GM23338 (cell line): ENCODE data around the gene SEL1L3. TPM values are rescaled to one million over a fixed set of nuclear protein-coding genes. Genes with fewer than 3 reads are reported as not detected.

ENCODE experiments used
- ATAC-seq: fragments of 200-7000 bp; cut with Tn5 transposase; 3 replicates; pipeline ENCODE4 v1.9.1; 2020
- DNase-seq: peaks from one replicate; pipeline ENCODE4 v3.0.0-alpha.2; 2015; ENCODE audit warnings: low spot score
- H2AFZ ChIP-seq: fragments of 200-600 bp; sonication (generic); 2 replicates; pipeline ENCODE4 v1.8.0; 2016; ENCODE audit warnings: antibody characterized with exemption, mild to moderate bottlenecking, moderate library complexity
- H3F3A ChIP-seq: fragments of 200-600 bp; sonication (generic); replicated peaks from 2 replicates; pipeline ENCODE4 v1.8.0; 2017; ENCODE audit warnings: antibody characterized with exemption, mixed run types, low read depth
- H3K27ac ChIP-seq: fragments of 200-600 bp; sonication (generic); 2 replicates; pipeline ENCODE4 v1.6.1; 2016; ENCODE audit warnings: low read depth
- H3K27me3 ChIP-seq: fragments of 200-600 bp; sonication (generic); 2 replicates; pipeline ENCODE4 v1.8.0; 2016; ENCODE audit warnings: mild to moderate bottlenecking, mixed run types, moderate library complexity; ENCODE audit not compliant: insufficient read depth
- H3K36me3 ChIP-seq: fragments of 200-600 bp; sonication (generic); 2 replicates; pipeline ENCODE4 v1.8.0; 2016; ENCODE audit warnings: mild to moderate bottlenecking; ENCODE audit not compliant: insufficient read depth
- H3K4me1 ChIP-seq: fragments of 200-600 bp; sonication (generic); 2 replicates; pipeline ENCODE4 v1.8.0; 2016; ENCODE audit warnings: mild to moderate bottlenecking, moderate library complexity; ENCODE audit not compliant: insufficient read depth
- H3K4me2 ChIP-seq: fragments of 200-600 bp; sonication (generic); 2 replicates; pipeline ENCODE4 v1.7.1; 2017; ENCODE audit warnings: mixed run types
- H3K4me3 ChIP-seq: fragments of 200-600 bp; sonication (generic); 2 replicates; pipeline ENCODE4 v1.6.1; 2016; ENCODE audit warnings: mixed run types
- H3K79me2 ChIP-seq: fragments of 200-600 bp; sonication (generic); replicated peaks from 2 replicates; pipeline ENCODE4 v1.8.0; 2017; ENCODE audit warnings: mild to moderate bottlenecking; ENCODE audit not compliant: insufficient read depth
- H3K9me2 ChIP-seq: fragments of 200-600 bp; sonication (generic); 2 replicates; pipeline ENCODE4 v1.8.0; 2017; ENCODE audit not compliant: insufficient read depth
- H4K20me1 ChIP-seq: fragments of 200-600 bp; sonication (generic); replicated peaks from 2 replicates; pipeline ENCODE4 v1.8.0; 2017; ENCODE audit warnings: mild to moderate bottlenecking; ENCODE audit not compliant: insufficient read depth
- H3K27ac Mint-ChIP-seq: 2 replicates; pipeline ENCODE4 v1.8.0; 2020; ENCODE audit warnings: inconsistent platforms, mild to moderate bottlenecking, moderate library complexity, mixed read lengths
- H3K27me3 Mint-ChIP-seq: 3 replicates; pipeline ENCODE4 v1.8.0; 2022; ENCODE audit warnings: low read depth, mild to moderate bottlenecking, moderate library complexity, mixed read lengths, inconsistent platforms; ENCODE audit not compliant: insufficient read depth, poor library complexity
- H3K36me3 Mint-ChIP-seq: 3 replicates; pipeline ENCODE4 v1.8.0; 2021; ENCODE audit warnings: low read depth, mild to moderate bottlenecking, inconsistent platforms, moderate library complexity, mixed read lengths
- H3K4me1 Mint-ChIP-seq: 3 replicates; pipeline ENCODE4 v1.8.0; 2020; ENCODE audit warnings: mild to moderate bottlenecking, inconsistent platforms, mixed read lengths
- H3K4me3 Mint-ChIP-seq: 3 replicates; pipeline ENCODE4 v1.8.0; 2021; ENCODE audit warnings: moderate library complexity, mild to moderate bottlenecking, inconsistent platforms, mixed read lengths
- H3K9me3 Mint-ChIP-seq: 3 replicates; pipeline ENCODE4 v1.8.0; 2020; ENCODE audit warnings: moderate library complexity, mild to moderate bottlenecking, inconsistent platforms, mixed read lengths
- CREB1 ChIP-seq: fragments of 250-450 bp; sonication (Bioruptor Pico); IDR thresholded peaks from 2 replicates; pipeline ENCODE4 v1.5.0; 2020; ENCODE audit warnings: low read depth, mild to moderate bottlenecking, moderate library complexity
- ETS1 ChIP-seq: IDR thresholded peaks from 2 replicates; pipeline ENCODE4 v1.6.1; 2016; ENCODE audit warnings: antibody characterized with exemption
- EZH2 ChIP-seq: fragments of 200-600 bp; sonication (generic); IDR thresholded peaks from one replicate; pipeline ENCODE4 v1.8.0; 2017; ENCODE audit warnings: antibody characterized with exemption, mild to moderate bottlenecking, low read depth; ENCODE audit not compliant: unreplicated experiment
- EZH2phosphoT487 ChIP-seq: fragments of 200-600 bp; sonication (generic); IDR thresholded peaks from one replicate; pipeline ENCODE4 v1.8.1; 2018; ENCODE audit warnings: antibody characterized with exemption; ENCODE audit not compliant: unreplicated experiment
- JUNB ChIP-seq: IDR thresholded peaks from one replicate; pipeline ENCODE4 v1.6.1; 2016; ENCODE audit warnings: antibody characterized with exemption; ENCODE audit not compliant: unreplicated experiment
- NANOG ChIP-seq: IDR thresholded peaks from 2 replicates; pipeline ENCODE4 v1.6.1; 2016; ENCODE audit warnings: antibody characterized with exemption, borderline replicate concordance
- REST ChIP-seq: IDR thresholded peaks from one replicate; pipeline ENCODE4 v1.6.1; 2018; ENCODE audit warnings: antibody characterized with exemption; ENCODE audit not compliant: unreplicated experiment
- STAT1 ChIP-seq: IDR thresholded peaks from one replicate; pipeline ENCODE4 v1.6.1; 2016; ENCODE audit warnings: antibody characterized with exemption; ENCODE audit not compliant: unreplicated experiment
- polyA plus RNA-seq: library from polyadenylated mRNA; unstranded; fragments of >200 nt; fragmentation: Nextera tagmentation; extraction: Ambion mirVana; gene quantifications from 2 replicates; pipeline ENCODE4 v1.2.1, GENCODE V29; 2016
- total RNA-seq: library from RNA; depleted of rRNA; stranded (reverse); fragments of >200 nt; shearing (Covaris generic); gene quantifications from 2 replicates; pipeline ENCODE4 v1.2.3, GENCODE V29; 2014
- TF ChIP-seq, protein P1 (sequence below): fragments of 250-450 bp; sonication (Bioruptor Pico); IDR thresholded peaks from 2 replicates; pipeline ENCODE4 v1.5.0; 2020; ENCODE audit warnings: mild to moderate bottlenecking, moderate library complexity

The SEL1L3 gene
- total and polyA plus RNA-seq, 2 experiments from 2014 or later: 17.1 to 61.7 TPM

- peaks cover 27% of the 10 kb centered on the region for H3K4me1 ChIP-seq
- Mint-ChIP-seq H3K36me3 (peaks cover 8% of the 10 kb centered on the region), H3K9me3 (no peaks in the 10 kb centered on the region), H3K27me3 (no peaks in the 10 kb centered on the region), H3K27ac (no peak overlapping the region), H3K4me1 (peaks cover 21% of the 10 kb centered on the region), H3K4me3 (no peak overlapping the region)
- H3K27ac ChIP-seq: no peak overlapping the region
- H3K79me2 ChIP-seq: peaks cover 63% of the 10 kb centered on the region
- ATAC-seq (no peak), DNase-seq (no peak)
- H3K27me3 ChIP-seq: no peaks in the 10 kb centered on the region
- no peak overlapping the region for H3K4me2 ChIP-seq
- TF ChIP-seq EZH2phosphoT487 (no peak), REST (no peak), ETS1 (no peak), CREB1 (no peak), STAT1 (no peak), JUNB (no peak)
- H3K36me3 ChIP-seq: no peaks in the 10 kb centered on the region
- no peak overlapping the region for H2AFZ ChIP-seq
- no peak overlapping the region for H3K4me3 ChIP-seq
- H4K20me1 ChIP-seq: peaks cover 5% of the 10 kb centered on the region; the same call in 1 of the 2 replicates
- no peaks in the 10 kb centered on the region for H3K9me2 ChIP-seq
- H3F3A ChIP-seq: no peaks in the 10 kb centered on the region
These were observed 25.7 kb downstream of the SEL1L3 start for GRCh38 chr4:25837107-25837506.

DNA sequence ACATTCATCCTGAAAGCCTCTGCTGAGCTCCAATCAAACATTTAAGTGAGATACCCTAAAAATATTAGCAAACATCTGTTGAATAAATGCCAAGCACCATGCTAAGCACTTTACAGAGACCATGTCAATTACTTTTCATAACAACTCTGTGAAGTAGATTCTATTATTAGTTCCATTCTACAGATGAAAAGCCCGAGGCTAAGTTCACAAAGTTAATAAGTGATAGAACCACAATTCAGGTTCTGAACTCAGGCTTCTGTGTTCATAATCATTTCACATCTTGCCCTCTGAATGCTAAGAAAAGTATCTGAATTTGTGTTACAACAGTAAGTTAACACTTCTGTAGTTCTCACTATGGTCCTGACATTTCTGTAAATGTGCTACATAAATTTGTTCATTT lies 27.4 kb downstream of the SEL1L3 start:
- Mint-ChIP-seq H3K9me3 (no peaks in the 10 kb centered on the region), H3K27me3 (no peaks in the 10 kb centered on the region), H3K36me3 (peaks cover 12% of the 10 kb centered on the region), H3K4me3 (no peak overlapping the region), H3K4me1 (peaks cover 18% of the 10 kb centered on the region), H3K27ac (no peak overlapping the region)
- H3K4me1 ChIP-seq: peaks cover 26% of the 10 kb centered on the region
- no peak overlapping the region for H3K4me3 ChIP-seq
- H3K27ac ChIP-seq: no peak overlapping the region
- no peaks in the 10 kb centered on the region for H4K20me1 ChIP-seq
- ATAC-seq (no peak), DNase-seq (no peak)
- no peaks in the 10 kb centered on the region; the same call in 1 of the 2 replicates for H3K36me3 ChIP-seq
- H3F3A ChIP-seq: no peaks in the 10 kb centered on the region
- H2AFZ ChIP-seq: no peak overlapping the region
- no peak overlapping the region for H3K4me2 ChIP-seq
- no peaks in the 10 kb centered on the region for H3K27me3 ChIP-seq
- peaks cover 50% of the 10 kb centered on the region for H3K79me2 ChIP-seq
- H3K9me2 ChIP-seq: no peaks in the 10 kb centered on the region
- TF ChIP-seq CREB1: no peak
- TF ChIP-seq NANOG: no peak
- TF ChIP-seq, protein P1, sequence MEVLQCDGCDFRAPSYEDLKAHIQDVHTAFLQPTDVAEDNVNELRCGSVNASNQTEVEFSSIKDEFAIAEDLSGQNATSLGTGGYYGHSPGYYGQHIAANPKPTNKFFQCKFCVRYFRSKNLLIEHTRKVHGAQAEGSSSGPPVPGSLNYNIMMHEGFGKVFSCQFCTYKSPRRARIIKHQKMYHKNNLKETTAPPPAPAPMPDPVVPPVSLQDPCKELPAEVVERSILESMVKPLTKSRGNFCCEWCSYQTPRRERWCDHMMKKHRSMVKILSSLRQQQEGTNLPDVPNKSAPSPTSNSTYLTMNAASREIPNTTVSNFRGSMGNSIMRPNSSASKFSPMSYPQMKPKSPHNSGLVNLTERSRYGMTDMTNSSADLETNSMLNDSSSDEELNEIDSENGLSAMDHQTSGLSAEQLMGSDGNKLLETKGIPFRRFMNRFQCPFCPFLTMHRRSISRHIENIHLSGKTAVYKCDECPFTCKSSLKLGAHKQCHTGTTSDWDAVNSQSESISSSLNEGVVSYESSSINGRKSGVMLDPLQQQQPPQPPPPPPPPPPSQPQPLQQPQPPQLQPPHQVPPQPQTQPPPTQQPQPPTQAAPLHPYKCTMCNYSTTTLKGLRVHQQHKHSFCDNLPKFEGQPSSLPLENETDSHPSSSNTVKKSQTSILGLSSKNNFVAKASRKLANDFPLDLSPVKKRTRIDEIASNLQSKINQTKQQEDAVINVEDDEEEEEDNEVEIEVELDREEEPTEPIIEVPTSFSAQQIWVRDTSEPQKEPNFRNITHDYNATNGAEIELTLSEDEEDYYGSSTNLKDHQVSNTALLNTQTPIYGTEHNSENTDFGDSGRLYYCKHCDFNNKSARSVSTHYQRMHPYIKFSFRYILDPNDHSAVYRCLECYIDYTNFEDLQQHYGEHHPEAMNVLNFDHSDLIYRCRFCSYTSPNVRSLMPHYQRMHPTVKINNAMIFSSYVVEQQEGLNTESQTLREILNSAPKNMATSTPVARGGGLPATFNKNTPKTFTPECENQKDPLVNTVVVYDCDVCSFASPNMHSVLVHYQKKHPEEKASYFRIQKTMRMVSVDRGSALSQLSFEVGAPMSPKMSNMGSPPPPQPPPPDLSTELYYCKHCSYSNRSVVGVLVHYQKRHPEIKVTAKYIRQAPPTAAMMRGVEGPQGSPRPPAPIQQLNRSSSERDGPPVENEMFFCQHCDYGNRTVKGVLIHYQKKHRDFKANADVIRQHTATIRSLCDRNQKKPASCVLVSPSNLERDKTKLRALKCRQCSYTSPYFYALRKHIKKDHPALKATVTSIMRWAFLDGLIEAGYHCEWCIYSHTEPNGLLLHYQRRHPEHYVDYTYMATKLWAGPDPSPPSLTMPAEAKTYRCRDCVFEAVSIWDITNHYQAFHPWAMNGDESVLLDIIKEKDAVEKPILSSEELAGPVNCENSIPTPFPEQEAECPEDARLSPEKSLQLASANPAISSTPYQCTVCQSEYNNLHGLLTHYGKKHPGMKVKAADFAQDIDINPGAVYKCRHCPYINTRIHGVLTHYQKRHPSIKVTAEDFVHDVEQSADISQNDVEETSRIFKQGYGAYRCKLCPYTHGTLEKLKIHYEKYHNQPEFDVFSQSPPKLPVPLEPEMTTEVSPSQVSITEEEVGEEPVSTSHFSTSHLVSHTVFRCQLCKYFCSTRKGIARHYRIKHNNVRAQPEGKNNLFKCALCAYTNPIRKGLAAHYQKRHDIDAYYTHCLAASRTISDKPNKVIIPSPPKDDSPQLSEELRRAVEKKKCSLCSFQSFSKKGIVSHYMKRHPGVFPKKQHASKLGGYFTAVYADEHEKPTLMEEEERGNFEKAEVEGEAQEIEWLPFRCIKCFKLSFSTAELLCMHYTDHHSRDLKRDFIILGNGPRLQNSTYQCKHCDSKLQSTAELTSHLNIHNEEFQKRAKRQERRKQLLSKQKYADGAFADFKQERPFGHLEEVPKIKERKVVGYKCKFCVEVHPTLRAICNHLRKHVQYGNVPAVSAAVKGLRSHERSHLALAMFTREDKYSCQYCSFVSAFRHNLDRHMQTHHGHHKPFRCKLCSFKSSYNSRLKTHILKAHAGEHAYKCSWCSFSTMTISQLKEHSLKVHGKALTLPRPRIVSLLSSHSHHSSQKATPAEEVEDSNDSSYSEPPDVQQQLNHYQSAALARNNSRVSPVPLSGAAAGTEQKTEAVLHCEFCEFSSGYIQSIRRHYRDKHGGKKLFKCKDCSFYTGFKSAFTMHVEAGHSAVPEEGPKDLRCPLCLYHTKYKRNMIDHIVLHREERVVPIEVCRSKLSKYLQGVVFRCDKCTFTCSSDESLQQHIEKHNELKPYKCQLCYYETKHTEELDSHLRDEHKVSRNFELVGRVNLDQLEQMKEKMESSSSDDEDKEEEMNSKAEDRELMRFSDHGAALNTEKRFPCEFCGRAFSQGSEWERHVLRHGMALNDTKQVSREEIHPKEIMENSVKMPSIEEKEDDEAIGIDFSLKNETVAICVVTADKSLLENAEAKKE (CRISPR knock-in tag): no peak
- no peak for TF ChIP-seq EZH2
- no peak for TF ChIP-seq STAT1
